Measurements from ENCODE around the gene UNKL. TPM values are rescaled to one million over a fixed set of nuclear protein-coding genes. Genes with fewer than 3 reads are reported as not detected.
"Not testable (repeated sequence)": the region's sequence is repeated elsewhere in the genome, so short reads cannot be mapped to it uniquely, and the experiment has no call there.

Gene UNKL
- polyA plus RNA-seq, 5 donors = 16.5 to 25.1 (median 19.0) TPM

- DNase-seq = no peak
Measured at GRCh38 chr16:1446296-1447080, 32.0 kb upstream of the UNKL start.

- no peak for DNase-seq
Measured at GRCh38 chr16:1445518-1446203, 31.2 kb upstream of the UNKL start.

- DNase-seq = no peak
Measured at GRCh38 chr16:1444730-1445517, 30.4 kb upstream of the UNKL start.

DNA sequence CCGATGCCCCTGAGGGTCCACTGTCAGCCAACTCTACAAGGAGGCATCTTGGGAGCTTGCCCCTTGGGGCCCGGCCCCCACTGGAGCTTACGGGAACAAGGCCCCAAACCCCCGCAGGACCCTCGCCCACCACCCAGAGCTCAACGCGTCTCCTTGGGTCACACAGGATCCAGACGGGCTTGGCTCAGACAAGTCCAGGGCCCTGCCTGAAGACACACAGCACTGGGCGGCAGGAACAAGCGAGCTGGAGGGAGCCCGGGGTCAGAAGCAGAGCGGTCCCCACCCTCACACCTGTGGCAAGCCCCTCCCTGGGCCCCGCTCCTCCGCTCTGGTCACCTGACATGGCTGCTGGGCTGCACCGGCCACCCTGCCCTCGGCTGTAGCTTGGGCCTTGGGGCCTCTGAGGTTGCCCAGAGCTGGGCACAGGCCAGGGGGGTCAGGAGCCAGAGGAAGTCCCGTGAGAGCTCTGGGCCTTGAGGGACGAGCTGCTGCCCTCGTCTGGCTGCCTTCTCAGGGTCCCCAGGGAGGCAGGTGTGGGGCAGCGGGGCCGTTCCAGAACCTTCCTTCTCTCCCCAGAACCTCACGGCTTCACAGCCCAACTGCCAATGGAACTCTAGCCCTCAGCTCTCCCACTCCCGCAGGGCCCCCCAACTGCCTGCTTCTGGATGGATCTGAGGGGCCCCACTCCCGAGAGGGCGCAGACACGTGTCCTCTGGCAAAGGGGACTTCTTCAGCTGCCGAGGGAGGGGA lies 29.7 kb upstream of the UNKL start, which contains the start of gene CCDC154:
TSS of gene CCDC154 (minus strand) at position 577 of the 750 bp plus-strand sequence. CDS start at position 343, 234 bp downstream.
- DNase-seq = no peak

- no peak for DNase-seq
Measured at GRCh38 chr16:1443403-1443973, 29.0 kb upstream of the UNKL start.

DNA sequence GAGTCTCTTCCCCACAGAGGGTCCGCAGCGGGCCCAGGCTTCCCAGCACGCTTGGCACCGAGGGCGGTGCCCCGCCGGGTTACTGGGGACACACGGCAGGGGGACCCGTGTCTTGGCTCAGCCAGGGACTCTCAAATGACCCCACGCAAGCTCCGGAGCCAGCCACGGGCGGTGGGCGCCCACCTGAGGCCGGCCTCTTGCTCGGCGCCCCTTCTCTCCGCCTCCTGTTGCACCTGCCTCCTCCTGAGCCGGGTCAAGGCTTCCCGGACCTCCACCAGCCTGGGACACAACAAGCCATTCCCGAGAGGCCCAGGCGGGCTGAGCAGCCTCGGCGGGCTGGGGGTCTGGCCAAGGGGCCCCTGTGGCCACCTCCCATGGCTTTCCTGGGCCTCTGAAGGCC lies 28.2 kb upstream of the UNKL start:
- DNase-seq = no peak

DNA sequence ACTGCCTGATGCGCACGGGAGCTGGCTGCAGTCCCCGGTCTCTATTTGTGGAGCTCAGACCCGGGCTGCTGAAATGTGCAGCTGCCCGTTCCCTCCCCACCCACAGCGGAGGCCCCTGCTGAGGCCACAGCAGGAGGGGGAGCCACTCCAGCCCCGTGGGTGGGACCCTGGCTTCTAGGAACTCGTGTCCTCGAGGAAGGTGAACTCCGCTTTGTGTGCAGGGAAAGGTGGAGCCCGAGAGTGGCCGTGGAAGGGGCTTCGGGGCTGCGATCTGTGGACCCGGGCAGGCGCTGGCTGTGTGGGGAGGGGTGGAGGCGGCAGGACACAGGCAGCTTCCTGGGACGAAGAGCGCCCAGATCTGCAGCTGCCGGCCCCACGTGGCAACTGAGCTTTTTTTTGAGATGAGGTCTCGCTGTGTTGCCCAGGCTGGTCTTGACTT lies 26.9 kb upstream of the UNKL start:
- no peak for DNase-seq

DNA sequence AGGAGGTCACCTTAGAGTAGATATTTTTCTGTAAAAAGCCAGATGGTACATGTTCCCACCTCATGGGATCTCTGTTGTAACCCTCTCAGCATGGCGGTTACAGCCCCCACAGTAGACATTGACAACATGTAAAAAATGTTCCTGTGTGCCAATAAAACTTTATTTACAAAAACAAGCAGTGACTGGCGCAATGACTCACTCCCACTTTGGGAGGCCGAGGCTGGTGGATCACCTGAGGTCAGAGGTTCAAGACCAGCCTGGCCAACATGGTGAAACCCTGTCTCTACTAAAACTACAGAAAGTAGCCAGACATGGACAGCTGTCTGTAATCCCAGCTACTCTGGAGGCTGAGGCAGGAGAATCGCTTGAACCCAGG lies 25.2 kb upstream of the UNKL start:
- DNase-seq = not testable (repeated sequence)

DNA sequence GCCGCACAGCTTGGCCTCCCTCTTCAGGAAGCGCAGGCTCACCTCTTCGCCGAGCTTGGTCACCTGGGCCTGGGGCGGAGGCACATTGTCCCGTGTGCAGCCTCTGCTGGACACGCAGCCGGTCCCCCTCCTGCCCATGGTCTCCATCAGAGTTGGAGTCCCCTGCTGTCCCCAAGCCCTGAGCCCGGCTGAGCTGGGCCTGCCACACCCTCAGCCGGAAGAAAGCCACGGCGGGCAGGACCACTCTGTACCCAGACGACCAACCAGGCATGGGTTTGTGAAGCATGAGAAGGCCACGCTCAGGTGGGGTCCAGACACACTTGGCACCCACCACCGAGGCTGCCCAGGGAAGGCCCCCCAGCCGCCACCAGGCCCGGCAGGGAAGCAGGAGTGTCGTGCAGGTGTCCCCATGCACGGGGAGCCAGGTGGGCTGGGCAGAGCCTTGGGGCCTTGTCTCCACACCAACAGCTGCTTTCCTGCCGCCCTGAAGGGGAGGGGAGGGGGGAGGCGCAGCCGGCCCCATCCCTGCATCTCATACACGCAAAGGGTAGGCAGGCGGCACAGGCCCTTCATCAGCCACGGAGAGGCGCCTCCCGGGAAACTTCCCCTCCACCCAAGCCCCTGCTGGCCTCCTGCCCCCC lies 24.7 kb upstream of the UNKL start:
- DNase-seq = no peak

GRCh38 chr16:1438229-1439057 lies 23.9 kb upstream of the UNKL start:
- no peak for DNase-seq

DNA sequence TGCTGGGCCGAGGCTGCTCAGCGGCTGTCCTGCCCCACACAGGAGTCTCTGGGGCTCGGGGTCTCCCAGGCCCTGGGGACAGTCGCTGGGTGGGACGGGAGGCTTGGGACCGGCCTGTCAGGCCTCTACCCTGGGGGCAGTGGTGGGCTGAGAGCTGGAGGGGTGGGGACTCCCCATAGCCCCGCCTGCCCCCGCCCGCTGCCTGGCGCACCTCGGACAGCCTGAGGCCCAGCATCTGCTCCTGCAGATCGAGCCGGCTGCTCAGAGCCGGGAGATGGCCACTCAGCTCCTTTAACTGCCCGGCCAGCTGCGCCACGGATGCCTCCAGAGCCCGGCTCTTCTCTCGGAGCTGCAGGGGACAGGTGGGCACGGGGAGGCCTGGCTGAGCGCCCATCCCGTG lies 23.1 kb upstream of the UNKL start:
- no peak for DNase-seq

DNA sequence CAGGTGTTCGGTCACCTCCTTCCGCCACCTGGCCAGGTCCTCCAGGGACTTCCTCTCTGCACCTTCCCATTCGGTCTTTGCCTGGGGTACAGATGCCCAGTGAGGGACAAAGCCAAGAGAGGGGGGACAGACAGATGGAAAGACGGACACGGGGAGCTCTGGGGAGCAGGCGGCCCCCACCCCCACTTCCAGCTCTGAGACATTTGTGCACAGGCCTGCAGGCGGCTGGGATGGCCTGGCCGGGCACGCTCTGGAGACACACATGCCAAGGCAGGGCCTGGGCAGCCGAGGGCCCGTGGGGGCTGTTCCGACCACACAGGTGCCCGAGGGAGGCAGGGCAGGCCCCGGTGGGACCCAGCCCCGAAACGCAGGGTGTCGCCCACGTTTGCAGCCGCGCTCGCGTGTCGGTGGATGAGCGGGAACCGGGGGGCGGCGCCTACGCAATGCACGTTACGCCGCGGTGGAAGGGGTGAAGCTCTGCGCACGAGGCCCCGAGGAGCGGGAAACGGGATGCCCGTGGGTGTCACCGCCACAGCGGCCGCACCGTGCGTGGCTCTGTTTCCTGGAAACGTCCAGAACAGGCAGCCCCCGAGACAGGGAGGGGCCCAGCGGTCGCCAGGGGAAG lies 22.3 kb upstream of the UNKL start:
- DNase-seq = no peak

GRCh38 chr16:1435921-1436697 lies 21.6 kb upstream of the UNKL start:
- DNase-seq = no peak

- DNase-seq = no peak
Measured at GRCh38 chr16:1434644-1435592, 20.4 kb upstream of the UNKL start.

DNA sequence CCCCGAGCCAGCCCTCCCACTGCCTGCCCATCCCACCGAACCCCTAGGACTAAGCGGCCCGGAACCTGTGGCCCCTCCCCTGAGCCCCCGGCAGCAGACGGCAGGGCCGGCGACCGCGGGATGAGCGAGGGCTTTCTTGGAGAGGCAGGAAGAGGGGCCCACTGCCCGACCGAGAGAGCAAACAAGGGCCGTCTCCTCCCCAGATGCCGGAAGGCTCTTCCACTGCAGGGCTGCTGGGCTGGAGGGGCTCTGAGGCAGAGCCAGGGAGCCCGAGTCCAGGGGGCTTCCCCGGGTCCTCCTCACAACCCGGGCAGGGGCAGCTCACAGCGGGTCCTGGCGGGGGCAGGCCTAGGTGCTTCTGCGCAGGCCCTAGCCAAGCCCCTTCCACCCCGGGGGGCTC lies 19.3 kb upstream of the UNKL start:
- no peak for DNase-seq

- no peak for DNase-seq
Measured at GRCh38 chr16:1433263-1433560, 18.7 kb upstream of the UNKL start.

Measured in right lung (tissue), 5 donors.